HG02623 (cell line): Measurements from ENCODE around the gene ANKRD31.
"Not testable (repeated sequence)": the region's sequence is repeated elsewhere in the genome, so short reads cannot be mapped to it uniquely, and the experiment has no call there.

Experiments
- ATAC-seq: cut with Tn5 transposase; IDR thresholded peaks from one replicate; pipeline ENCODE4 v1.9.1; 2021; ENCODE audit warnings: moderate library complexity; ENCODE audit not compliant: unreplicated experiment

ANKRD31 gene, protein sequence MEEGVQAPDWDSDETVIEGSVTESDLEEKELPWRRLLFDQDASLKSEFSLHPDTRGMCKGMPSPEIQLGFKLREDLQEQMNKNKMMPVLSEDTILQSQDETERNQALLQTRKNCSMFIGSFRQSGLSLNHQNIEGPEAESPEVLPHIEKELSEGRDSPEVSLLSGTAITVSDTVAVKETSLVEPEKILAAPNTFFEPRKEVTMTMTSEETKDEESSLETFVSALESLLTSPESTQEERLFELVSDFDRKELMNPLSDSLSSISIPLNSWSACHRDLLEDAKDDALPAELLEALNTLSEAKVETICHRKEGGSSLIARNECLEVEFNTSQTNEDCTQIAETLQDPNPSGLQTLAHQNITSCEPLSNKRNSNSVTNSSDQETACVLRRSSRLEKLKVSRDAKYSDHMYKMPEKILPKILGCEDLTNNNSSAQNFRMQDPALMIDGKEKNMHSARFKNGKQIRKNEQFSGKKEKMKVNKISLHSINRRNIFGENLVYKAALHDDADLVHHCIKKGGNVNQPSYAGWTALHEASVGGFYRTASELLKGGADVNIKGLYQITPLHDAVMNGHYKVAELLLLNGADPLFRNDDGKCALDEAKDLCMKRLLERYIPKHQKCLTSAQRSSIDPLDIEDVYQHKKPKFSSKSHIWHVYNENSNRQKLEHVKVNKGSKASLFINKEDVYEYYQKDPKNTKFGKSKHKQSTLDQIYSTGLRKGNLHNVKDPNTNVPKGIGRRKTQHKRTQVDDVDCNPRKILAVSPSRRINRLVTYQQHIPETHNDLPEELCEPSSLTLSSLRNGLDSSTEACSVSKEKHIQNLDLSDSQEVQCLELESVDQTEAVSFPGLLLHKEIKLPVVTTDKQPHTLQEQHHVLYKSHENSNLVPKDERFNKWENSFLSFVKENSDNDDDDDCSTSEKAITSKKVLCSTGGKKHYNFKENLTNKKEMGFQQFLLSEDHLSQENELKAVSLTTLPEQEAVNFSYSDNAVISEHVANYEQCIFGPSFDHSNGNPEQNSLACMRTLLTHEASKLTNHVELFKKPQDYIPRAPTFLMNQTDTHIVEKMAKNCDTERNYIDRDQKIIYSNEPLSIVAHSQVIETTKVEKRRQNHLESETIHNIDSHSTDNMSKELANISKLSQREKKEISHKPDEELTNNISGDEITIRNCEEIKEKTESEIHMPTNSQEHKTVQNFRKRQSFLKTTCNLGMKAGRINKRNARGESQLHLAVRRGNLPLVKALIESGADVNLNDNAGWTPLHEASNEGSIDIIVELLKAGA (N-terminal part only)

GRCh38 chr5:75236322-75237316 is at the start of gene ANKRD31:
Gene ANKRD31 (minus strand): TSS chr5:75236878. CDS start chr5:75236686, 192 bp downstream.
- peak; percentile 100 for ATAC-seq

GRCh38 chr5:75286211-75286773 is 49.6 kb upstream of the ANKRD31 start:
- ATAC-seq, result no peak

GRCh38 chr5:75282581-75282980 is 45.9 kb upstream of the ANKRD31 start:
- no peak for ATAC-seq

DNA sequence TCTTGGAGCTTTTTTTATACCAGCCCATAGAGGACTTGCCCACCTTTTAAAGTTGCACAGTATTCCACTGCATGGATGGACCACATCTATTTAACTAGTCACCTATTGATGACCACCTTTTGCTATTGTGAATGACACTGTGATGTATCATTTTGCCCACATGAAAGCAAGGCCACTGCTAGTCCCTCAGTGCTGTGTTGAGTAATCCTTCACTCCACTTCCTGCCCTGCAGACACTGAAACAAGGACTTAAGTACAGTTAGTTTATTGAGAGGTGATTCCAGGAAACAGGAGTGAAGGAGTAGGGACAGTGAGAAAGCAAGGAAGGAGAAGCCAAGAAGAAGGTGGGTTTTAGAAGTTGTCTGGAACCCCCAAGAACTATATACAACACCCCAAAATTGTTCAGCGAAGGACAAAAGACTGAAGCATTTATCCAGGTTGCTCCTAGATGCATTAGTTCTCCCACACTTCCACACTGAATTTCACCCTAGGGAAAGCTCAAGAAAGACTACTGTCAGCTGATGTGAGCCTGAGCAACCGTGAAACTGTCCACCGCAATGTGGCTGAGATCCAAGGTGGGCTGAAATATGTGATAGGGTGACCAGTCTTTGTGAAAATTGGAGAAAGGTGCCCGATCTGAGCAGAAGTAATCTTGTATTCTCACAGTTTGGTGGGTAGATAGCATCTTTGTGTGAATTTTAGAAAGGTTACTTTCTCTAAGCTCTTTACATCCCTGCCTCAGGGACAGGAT is 45.2 kb upstream of the ANKRD31 start:
- ATAC-seq, result no peak

DNA sequence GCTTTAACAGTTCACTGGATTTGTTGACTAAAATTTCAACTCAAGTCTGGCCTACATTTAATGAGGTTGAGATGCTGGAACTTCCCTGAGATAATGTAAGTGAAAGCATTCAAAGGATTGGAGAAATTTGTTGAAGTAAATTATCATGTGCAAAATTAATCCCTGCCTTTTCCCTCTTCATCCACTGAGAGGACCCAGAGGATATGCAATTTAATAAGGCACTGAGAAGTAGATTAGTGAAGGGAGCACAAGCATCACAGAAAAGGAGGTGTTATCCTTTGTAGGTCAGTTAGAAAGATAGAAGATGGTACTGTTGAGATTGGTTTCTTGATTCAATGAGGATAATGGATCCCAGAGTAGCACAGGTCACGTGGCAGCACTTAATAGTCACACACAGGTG is 42.6 kb upstream of the ANKRD31 start:
- ATAC-seq, result no peak

- ATAC-seq, result no peak
Measured at GRCh38 chr5:75277463-75277862, 40.8 kb upstream of the ANKRD31 start.

GRCh38 chr5:75275756-75276155 is 39.1 kb upstream of the ANKRD31 start:
- ATAC-seq, result no peak

DNA sequence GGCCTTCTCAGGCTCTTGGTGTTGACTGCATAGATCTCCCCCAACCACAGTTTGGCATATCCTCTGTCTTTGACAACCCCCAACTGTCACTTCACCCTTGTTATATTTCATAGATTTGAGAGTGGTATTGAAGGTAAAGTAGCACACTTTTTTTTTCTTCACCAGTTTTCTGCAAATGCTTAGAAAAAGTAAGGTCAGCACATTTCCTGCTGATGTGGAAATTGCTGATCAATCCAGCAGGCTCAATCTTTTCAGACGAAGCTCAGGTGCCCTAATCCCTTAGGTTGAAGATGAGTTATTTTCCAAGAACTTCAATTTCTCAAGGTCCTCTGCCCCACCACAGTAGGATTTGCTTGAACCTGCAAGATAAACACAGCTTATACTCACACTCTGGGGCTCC is 38.5 kb upstream of the ANKRD31 start:
- no peak for ATAC-seq

GRCh38 chr5:75274486-75274885 is 37.8 kb upstream of the ANKRD31 start:
- no peak for ATAC-seq

DNA sequence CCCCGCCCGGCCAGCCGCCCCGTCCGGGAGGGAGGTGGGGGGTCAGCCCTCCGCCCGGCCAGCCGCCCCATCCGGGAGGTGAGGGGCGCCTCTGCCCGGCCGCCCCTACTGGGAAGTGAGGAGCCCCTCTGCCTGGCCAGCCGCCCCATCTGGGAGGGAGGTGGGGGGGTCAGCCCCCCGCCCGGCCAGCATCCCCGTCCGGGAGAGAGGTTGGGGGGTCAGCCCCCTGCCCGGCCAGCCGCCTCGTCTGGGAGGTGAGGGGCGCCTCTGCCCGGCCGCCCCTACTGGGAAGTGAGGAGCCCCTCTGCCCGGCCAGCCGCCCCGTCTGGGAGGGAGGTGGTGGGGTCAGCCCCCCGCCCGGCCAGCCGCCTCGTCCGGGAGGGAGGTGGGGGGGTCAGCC is 33.9 kb upstream of the ANKRD31 start:
- not testable (repeated sequence) for ATAC-seq

DNA sequence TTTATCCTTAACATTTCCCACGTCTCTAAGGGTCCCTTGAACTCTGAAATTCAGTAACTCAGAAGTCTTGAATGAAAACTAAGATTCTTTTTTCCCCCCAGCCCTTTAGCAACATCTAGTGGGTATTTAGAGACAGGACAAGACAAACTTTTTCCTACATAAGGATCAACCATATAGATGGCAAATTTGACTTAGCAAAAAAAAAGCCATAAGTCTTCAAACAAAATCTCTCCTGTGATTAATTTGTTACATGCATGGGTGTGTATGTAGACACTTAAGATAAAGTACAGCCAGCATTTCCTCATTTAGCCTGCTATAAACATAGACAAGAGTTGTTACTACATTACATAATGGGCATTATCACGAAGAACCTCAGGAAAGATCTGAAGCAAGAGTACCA is 29.1 kb upstream of the ANKRD31 start:
- ATAC-seq, result no peak

DNA sequence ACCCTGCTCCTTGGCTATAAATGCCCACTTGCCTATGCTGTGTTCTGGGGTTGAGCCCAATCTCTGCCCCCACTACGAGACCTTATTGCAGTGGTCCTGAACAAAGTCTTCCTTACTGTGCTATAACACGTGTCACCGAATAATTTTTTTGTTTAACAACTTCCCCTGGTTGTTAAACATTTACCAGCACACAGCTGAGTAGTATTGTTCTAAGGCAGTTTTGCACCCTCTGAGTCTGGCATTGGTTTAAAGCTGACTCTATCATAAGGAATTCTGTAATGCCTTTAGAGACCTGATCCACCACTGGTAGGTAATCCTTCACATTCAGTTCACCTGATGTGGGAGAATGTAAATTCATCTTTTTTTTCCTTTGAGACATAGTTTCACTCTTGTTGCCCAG is 25.6 kb upstream of the ANKRD31 start:
- no peak for ATAC-seq

- no peak for ATAC-seq
Measured at GRCh38 chr5:75260708-75261107, 24.0 kb upstream of the ANKRD31 start.

DNA sequence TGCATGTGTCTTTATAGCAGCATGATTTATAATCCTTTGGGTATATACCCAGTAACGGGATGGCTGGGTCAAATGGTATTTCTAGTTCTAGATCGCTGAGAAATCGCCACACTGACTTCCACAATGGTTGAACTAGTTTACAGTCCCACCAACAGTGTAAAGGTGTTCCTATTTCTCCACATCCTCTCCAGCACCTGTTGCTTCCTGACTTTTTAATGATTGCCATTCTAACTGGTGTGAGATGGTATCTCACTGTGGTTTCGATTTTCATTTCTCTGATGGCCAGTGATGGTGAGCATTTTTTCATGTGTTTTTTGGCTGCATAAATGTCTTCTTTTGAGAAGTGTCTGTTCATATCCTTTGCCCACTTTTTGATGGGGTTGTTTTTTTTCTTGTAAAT is 13.8 kb upstream of the ANKRD31 start:
- ATAC-seq, result not testable (repeated sequence)

GRCh38 chr5:75245023-75245422 is 8.3 kb upstream of the ANKRD31 start:
- no peak for ATAC-seq

DNA sequence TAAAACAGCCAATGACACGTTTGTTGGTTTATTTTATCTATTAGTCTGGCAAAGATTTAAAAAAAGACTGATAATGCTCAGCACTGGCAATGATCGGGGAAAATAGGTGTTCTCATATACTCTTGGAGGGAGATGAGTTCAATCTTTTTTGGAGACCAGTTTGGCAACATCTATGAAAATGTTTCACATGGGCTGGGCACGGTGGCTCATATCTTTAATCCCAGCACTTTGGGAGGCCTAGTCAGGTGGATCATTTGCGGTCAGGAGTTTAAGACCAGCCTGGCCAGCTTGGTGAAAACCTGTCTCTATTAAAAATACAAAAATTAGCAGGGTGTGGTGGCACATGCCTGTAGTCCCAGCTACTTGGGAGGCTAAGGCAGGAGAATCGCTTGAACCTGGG is 6.8 kb upstream of the ANKRD31 start:
- ATAC-seq, result no peak

GRCh38 chr5:75243100-75243499 is 6.4 kb upstream of the ANKRD31 start:
- ATAC-seq, result no peak

GRCh38 chr5:75242067-75242466 is 5.4 kb upstream of the ANKRD31 start:
- no peak for ATAC-seq

DNA sequence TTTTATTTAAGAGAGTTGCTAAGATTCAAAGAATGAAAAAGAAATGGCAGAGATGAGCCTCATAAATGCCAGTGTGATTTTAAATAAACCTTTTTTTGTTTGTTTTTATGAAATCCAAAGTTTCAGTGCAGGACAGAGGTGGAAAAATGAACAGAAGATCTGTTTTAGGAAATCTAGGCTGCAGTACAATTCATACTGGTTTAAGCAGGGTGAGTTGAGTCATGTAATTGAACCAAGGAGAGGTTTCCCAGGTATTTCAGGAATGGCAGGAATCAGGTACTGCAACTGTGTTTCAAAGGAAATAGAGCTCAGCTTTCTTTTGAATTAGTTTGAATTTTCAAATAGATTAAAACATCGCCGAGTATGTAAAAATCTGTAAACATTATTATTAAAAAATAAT is 3.0 kb upstream of the ANKRD31 start:
- no peak for ATAC-seq
